PC-9 (cell line): Measurements from ENCODE around the gene CPNE4. TPM values are rescaled to one million over a fixed set of nuclear protein-coding genes. Genes with fewer than 3 reads are reported as not detected.

Experiments used
- BruUV-seq: library from RNA; stranded (reverse); fragments of 400-500 nt; replicated peaks from 2 replicates; lab custom pipeline; 2021; lab: Mats Ljungman, UMichigan
- CTCF ChIA-PET: fragments of 300-600 bp; sonication (Branson Sonifier 250); formaldehyde crosslinking; loops from one replicate; lab custom pipeline; 2022; ENCODE audit warnings: antibody characterized with exemption; lab: Charles Lee
- POLR2A ChIA-PET: fragments of 300-600 bp; sonication (Branson Sonifier 250); formaldehyde crosslinking; loops from one replicate; lab custom pipeline; 2022; ENCODE audit warnings: antibody characterized with exemption; ENCODE audit not compliant: unreplicated experiment; lab: Charles Lee
- DNase-seq, 2 experiments: peaks; one replicate each; pipeline versions ENCODE4 v3.0.0 to v3.0.0-alpha.2; 2015 to 2022; ENCODE audit warnings: mixed read lengths in 1 of 2
- H2AFZ ChIP-seq: fragments of 200-600 bp; sonication (generic); 2 replicates; pipeline ENCODE4 v1.8.1; 2017; ENCODE audit warnings: antibody characterized with exemption
- H3F3A ChIP-seq: fragments of 200-600 bp; sonication (generic); 2 replicates; pipeline ENCODE4 v1.8.1; 2017; ENCODE audit warnings: antibody characterized with exemption, mild to moderate bottlenecking, low read depth; ENCODE audit not compliant: insufficient read depth
- H3K27ac ChIP-seq: fragments of 200-600 bp; sonication (generic); 2 replicates; pipeline ENCODE4 v1.6.1; 2016; ENCODE audit warnings: mixed run types
- H3K27me3 ChIP-seq: fragments of 200-600 bp; sonication (generic); 2 replicates; pipeline ENCODE4 v1.6.1; 2016; ENCODE audit warnings: low read depth, mixed run types; ENCODE audit not compliant: insufficient read depth
- H3K36me3 ChIP-seq: fragments of 200-600 bp; sonication (generic); 2 replicates; pipeline ENCODE4 v1.6.1; 2016; ENCODE audit warnings: low read depth, mixed run types
- H3K4me1 ChIP-seq: fragments of 200-600 bp; sonication (generic); replicated peaks from 2 replicates; pipeline ENCODE4 v1.6.1; 2016; ENCODE audit warnings: mixed run types; ENCODE audit not compliant: insufficient read depth
- H3K4me2 ChIP-seq: fragments of 200-600 bp; sonication (generic); 2 replicates; pipeline ENCODE4 v1.6.1; 2017; ENCODE audit warnings: mixed run types
- H3K4me3 ChIP-seq: fragments of 200-600 bp; sonication (generic); 2 replicates; pipeline ENCODE4 v1.6.1; 2016; ENCODE audit warnings: mixed run types
- H3K79me2 ChIP-seq: fragments of 200-600 bp; sonication (generic); 2 replicates; pipeline ENCODE4 v1.6.1; 2017; ENCODE audit warnings: low read depth, mixed run types
- H3K9me2 ChIP-seq: fragments of 200-600 bp; sonication (generic); 2 replicates; pipeline ENCODE4 v1.8.1; 2017; ENCODE audit warnings: mild to moderate bottlenecking; ENCODE audit not compliant: insufficient read depth
- H3K9me3 ChIP-seq: fragments of 200-600 bp; sonication (generic); 2 replicates; pipeline ENCODE4 v1.8.1; 2016; ENCODE audit warnings: low read depth; ENCODE audit not compliant: insufficient read depth
- H4K20me1 ChIP-seq: fragments of 200-600 bp; sonication (generic); 2 replicates; pipeline ENCODE4 v1.8.1; 2017; ENCODE audit not compliant: insufficient read depth
- EZH2 ChIP-seq: fragments of 200-600 bp; sonication (generic); IDR thresholded peaks from 2 replicates; pipeline ENCODE4 v1.8.0; 2017; ENCODE audit warnings: antibody characterized with exemption, low read depth
- intact Hi-C: fragments of 100-400 bp; cut with micrococcal nuclease; formaldehyde crosslinking; loops from one replicate; pipeline ENCODE4 v1.10.0; 2022; ENCODE audit not compliant: unreplicated experiment
- microRNA-seq: library from miRNA; unstranded; fragments of <30 nt; microRNA quantifications from one replicate; pipeline ENCODE4 v1.2.0, GENCODE V29; 2021; ENCODE audit warnings: borderline number of aligned reads, borderline replicate concordance
- total RNA-seq: library from RNA; stranded (reverse); gene quantifications from 2 replicates; pipeline ENCODE4 v1.2.3, GENCODE V29; 2021
- TF ChIP-seq, protein P1 (sequence below): fragments of 200-600 bp; sonication (generic); conservative IDR thresholded peaks from 2 replicates; pipeline ENCODE4 v1.6.1; 2017; ENCODE audit warnings: mixed run types, antibody characterized with exemption, mild to moderate bottlenecking, moderate library complexity

Gene CPNE4
- total RNA-seq, 1 experiment from 2014 or later = 0.22 TPM

DNA sequence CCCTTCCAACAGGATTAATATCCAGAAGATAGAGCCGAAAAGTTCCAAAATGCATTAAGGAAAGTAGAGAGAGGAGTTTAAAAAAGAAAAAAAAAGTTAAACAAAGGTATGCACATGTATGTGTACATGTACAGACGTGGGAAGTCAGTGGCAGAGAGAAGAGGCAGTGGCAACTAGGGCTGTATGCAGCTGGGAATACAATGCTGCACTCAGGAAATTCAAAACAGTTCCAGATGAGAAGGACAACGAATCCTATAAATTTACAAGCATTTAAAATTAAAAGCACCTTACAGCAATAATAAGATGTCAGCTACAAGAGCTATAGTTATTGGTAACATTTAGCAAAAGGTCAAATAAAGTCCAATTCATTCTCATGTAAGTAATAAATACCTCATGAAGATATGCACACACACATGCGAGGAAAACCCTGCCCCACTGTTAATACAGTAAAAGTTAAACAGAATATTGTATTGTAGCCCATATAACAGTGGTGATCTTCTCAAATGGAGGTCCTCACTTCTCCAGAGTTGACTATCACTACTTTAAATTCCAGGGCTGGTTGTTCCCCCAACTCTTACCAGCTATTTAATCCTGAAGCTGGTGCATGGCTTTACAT, 550.2 kb downstream of the CPNE4 start:
- no peak overlapping the region for H3K27ac ChIP-seq
- no peak for DNase-seq
- H2AFZ ChIP-seq = no peak overlapping the region
- H3K36me3 ChIP-seq = peaks cover 16% of the 10 kb centered on the region; the same call in 1 of the 2 replicates
- no TSS peak for BruUV-seq
- H3K4me3 ChIP-seq = no peak overlapping the region
- intact Hi-C loops = loop anchor here (10.0 kb wide), 1 partner anchor 450 kb away; no protein-coding TSS in a partner anchor
- no peaks in the 10 kb centered on the region; the same call in 1 of the 2 replicates for H4K20me1 ChIP-seq
- no peaks in the 10 kb centered on the region for H3K9me3 ChIP-seq
- H3K9me2 ChIP-seq = no peaks in the 10 kb centered on the region
- TF ChIP-seq, protein P1, sequence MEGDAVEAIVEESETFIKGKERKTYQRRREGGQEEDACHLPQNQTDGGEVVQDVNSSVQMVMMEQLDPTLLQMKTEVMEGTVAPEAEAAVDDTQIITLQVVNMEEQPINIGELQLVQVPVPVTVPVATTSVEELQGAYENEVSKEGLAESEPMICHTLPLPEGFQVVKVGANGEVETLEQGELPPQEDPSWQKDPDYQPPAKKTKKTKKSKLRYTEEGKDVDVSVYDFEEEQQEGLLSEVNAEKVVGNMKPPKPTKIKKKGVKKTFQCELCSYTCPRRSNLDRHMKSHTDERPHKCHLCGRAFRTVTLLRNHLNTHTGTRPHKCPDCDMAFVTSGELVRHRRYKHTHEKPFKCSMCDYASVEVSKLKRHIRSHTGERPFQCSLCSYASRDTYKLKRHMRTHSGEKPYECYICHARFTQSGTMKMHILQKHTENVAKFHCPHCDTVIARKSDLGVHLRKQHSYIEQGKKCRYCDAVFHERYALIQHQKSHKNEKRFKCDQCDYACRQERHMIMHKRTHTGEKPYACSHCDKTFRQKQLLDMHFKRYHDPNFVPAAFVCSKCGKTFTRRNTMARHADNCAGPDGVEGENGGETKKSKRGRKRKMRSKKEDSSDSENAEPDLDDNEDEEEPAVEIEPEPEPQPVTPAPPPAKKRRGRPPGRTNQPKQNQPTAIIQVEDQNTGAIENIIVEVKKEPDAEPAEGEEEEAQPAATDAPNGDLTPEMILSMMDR = no peak
- TF ChIP-seq EZH2 = no peak
- POLR2A ChIA-PET = no interaction called here
- H3F3A ChIP-seq = no peaks in the 10 kb centered on the region
- H3K4me1 ChIP-seq = no peaks in the 10 kb centered on the region
- CTCF ChIA-PET = no interaction called here
- H3K79me2 ChIP-seq = no peaks in the 10 kb centered on the region
- H3K4me2 ChIP-seq = no peak overlapping the region
- no peaks in the 10 kb centered on the region for H3K27me3 ChIP-seq

Small RNA genes lying within 50 kb of the gene (microRNA-seq; reads per million reads assigned to microRNA genes)
- not detected for gene MIR5704
